Colonic mucosa (tissue), 4 donors: ENCODE results near the gene ASB17. TPM values are rescaled to one million over a fixed set of nuclear protein-coding genes. Genes with fewer than 3 reads are reported as not detected.
"Not testable (repeated sequence)": the region's sequence is repeated elsewhere in the genome, so short reads cannot be mapped to it uniquely, and the experiment has no call there.

Source experiments
- DNase-seq: peaks from one replicate; pipeline ENCODE4 v3.0.0-alpha.2; 2020
- H3K27ac ChIP-seq: fragments of 200-600 bp; one replicate; pipeline ENCODE4 v1.8.0; 2021
- H3K27me3 ChIP-seq: fragments of 200-600 bp; one replicate; pipeline ENCODE4 v1.8.0; 2021
- H3K36me3 ChIP-seq: fragments of 200-600 bp; one replicate; pipeline ENCODE4 v1.8.0; 2021
- H3K4me1 ChIP-seq: fragments of 200-600 bp; one replicate; pipeline ENCODE4 v1.8.0; 2021; ENCODE audit warnings: mild to moderate bottlenecking
- H3K4me3 ChIP-seq: fragments of 200-600 bp; one replicate; pipeline ENCODE4 v1.8.0; 2021
- H3K9ac ChIP-seq, 2 donors: one replicate each; pipeline ENCODE4 v1.7.0; 2013; ENCODE audit warnings: control low read depth in 2 of 2, low read depth in 2 of 2, low read length in 2 of 2
- H3K9me3 ChIP-seq: fragments of 200-600 bp; one replicate; pipeline ENCODE4 v1.8.0; 2021
- intact Hi-C: fragments of 100-400 bp; cut with DNase I; formaldehyde crosslinking; loops from one replicate; pipeline ENCODE4 v1.14.1; 2022
- total RNA-seq, 2 donors: library from RNA; stranded (reverse); fragmentation: NEBNext Ultra II Directional in 1 of 2; extraction: Animal tissue kit (Norgen Biotek cat#: 25700) in 1 of 2; gene quantifications; one replicate each; pipeline ENCODE4 v1.2.1, GENCODE V29; 2021
- TF ChIP-seq, protein P1 (sequence below): fragments of 200-600 bp; IDR thresholded peaks from one replicate; pipeline ENCODE4 v1.8.0; 2022; ENCODE audit warnings: antibody characterized with exemption, mild to moderate bottlenecking
- donor health status: healthy.
- donor health status: DM: no; HTN: no; CAD: no.
- donor health status: DM: no; HTN: no; CAD: no.

ASB17 gene
- total RNA-seq, 2 donors from 2014 or later, result not detected

DNA sequence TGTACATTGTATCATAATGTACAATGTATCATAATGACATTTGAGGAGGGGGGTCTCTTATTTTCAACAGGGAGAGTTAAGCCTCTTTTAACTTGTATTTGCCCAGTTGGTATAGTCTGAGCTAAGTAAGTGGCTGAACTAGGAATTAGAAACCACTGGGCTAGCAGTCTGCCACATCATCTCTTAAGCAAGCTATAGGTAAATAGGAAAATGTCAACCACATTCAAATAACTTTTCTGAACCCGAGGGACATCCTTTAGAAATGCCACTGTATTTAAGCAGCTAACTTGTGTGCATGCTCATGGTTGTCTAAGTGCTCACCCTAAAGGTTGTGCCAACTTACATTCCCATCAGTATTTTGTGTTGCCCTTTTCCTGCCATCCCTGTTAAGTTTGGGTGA is 35.5 kb upstream of the ASB17 start:
- Histone ChIP-seq H3K9me3 (no peaks in the 10 kb centered on the region), H3K36me3 (no peaks in the 10 kb centered on the region), H3K4me3 (no peak overlapping the region), H3K4me1 (no peaks in the 10 kb centered on the region), H3K9ac (no peak overlapping the region), H3K27ac (no peak overlapping the region), H3K27me3 (no peaks in the 10 kb centered on the region)
- intact Hi-C loops, result no loop called here
- DNase-seq, result no peak
- TF ChIP-seq, protein P1, sequence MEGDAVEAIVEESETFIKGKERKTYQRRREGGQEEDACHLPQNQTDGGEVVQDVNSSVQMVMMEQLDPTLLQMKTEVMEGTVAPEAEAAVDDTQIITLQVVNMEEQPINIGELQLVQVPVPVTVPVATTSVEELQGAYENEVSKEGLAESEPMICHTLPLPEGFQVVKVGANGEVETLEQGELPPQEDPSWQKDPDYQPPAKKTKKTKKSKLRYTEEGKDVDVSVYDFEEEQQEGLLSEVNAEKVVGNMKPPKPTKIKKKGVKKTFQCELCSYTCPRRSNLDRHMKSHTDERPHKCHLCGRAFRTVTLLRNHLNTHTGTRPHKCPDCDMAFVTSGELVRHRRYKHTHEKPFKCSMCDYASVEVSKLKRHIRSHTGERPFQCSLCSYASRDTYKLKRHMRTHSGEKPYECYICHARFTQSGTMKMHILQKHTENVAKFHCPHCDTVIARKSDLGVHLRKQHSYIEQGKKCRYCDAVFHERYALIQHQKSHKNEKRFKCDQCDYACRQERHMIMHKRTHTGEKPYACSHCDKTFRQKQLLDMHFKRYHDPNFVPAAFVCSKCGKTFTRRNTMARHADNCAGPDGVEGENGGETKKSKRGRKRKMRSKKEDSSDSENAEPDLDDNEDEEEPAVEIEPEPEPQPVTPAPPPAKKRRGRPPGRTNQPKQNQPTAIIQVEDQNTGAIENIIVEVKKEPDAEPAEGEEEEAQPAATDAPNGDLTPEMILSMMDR, result no peak

DNA sequence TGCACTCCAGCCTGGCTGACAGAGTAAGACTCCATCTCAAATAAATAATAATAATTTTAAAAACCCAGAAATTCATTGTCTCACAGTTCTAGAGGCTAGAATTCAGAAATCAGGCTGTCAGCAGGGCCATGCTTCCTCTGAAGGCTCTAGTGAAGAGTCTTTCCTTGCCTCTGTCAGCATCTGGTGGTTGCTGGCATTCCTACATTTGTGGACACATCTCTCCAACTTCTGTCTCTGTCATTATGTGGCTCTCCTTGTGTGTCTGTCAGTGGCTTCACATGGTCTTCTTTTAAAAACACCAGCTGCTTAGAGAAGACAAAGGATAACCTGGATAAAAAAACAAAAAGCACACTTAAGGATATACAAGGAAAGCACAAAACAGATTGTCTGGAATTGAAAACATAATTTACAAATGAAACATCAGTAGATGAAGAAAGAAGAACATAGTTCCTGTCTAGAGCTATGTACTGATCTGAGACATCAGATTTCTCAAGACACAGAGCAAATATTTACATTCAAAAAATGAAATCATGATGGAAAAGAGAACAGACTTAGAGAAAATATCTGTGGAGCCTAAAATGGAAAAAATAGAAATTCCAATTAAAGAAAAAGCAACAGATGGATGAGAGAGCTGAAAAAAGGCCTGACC is 32.7 kb upstream of the ASB17 start:
- no peaks in the 10 kb centered on the region for H3K27me3 ChIP-seq
- H3K4me3 ChIP-seq, result no peak overlapping the region
- no peak overlapping the region for H3K9ac ChIP-seq

DNA sequence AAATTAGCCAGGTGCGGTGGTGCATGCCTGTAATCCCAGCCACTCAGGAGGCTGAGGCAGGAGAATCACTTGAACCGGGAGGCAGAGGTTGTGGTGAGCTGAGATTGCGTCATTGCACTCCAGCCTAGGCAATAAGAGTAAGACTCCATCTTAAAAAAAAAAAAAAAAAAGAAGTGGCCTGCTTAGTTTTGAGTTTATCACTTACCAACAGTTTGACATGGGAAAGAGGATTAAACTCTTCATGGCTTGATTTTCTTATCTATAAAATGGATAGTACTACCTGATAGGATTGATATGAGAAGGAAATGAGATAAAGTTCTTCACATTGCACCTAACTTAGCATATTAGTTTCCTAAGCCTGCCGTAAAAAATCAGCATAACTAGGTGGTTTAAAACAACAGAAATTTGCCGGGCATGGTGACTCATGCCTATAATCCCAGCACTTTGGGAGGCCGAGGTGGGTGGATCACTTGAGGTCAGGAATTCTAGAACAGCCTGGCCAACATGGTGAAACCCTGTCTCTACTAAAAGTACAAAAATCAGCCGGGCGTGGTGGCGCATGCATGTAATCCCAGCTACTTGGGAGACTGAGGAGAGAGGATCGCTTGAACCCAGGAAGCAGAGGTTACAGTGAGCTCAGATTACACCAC is 32.0 kb upstream of the ASB17 start:
- DNase-seq, H3K27ac ChIP-seq, intact Hi-C loops, H3K9ac ChIP-seq, H3K27me3 ChIP-seq, H3K36me3 ChIP-seq, H3K9me3 ChIP-seq, H3K4me3 ChIP-seq, H3K4me1 ChIP-seq: not testable (repeated sequence)

More for the DNA sequence above, 32.7 kb upstream of the ASB17 start:
- intact Hi-C loops, result no loop called here
- Histone ChIP-seq H3K36me3 (no peaks in the 10 kb centered on the region), H3K9me3 (no peaks in the 10 kb centered on the region), H3K27ac (no peak overlapping the region), H3K4me1 (no peaks in the 10 kb centered on the region)
- TF ChIP-seq, protein P1, result no peak
- DNase-seq, result no peak

DNA sequence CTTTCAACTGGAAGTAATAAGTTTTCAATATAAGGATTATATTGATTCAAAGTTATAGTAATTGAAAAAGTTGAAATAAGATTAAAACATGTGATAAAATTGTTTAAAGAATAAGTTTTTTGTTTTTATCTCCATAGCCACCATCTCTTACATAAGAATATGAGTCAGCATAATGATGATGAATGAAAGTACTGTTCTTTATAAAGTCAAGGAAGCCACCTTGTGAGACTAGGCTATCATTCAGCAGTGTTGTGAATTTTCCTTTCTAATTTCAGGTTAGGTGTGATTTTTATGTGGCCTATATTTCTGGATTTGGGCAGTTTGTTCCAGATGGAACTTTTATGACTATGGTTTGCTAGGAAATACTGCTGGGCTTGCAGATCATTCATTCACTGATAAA is 22.4 kb upstream of the ASB17 start:
- H3K4me3 ChIP-seq, result no peak overlapping the region
- no peak for DNase-seq
- H3K9ac ChIP-seq, result no peak overlapping the region
- intact Hi-C loops, result no loop called here
- no peaks in the 10 kb centered on the region for H3K27me3 ChIP-seq
- no peak overlapping the region for H3K27ac ChIP-seq
- no peaks in the 10 kb centered on the region for H3K9me3 ChIP-seq
- TF ChIP-seq, protein P1, result no peak
- no peaks in the 10 kb centered on the region for H3K36me3 ChIP-seq
- H3K4me1 ChIP-seq, result no peaks in the 10 kb centered on the region

DNA sequence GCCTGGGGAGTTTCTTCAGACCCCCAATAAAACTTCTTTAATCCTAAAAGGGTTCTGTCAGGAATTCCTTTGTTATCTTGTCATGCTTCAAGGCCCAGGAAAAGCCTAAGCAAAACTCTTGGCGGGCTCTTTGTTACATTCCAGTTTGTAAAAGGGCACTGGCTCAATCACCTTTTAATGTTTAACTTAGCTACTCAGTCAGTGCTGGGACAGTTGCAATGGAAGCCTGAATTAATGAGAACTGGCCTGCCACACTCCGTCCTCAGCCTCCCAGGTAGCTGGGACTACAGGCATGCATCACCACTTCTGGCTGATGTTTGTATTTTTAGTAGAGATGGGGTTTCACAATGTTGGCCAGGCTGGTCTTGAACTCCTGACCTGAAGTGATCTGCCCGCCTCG is 21.3 kb upstream of the ASB17 start:
- TF ChIP-seq, protein P1, result no peak
- intact Hi-C loops, result no loop called here
- DNase-seq, result no peak
- no peaks in the 10 kb centered on the region for H3K36me3 ChIP-seq
- H3K9ac ChIP-seq, result no peak overlapping the region
- H3K4me3 ChIP-seq, result no peak overlapping the region
- no peaks in the 10 kb centered on the region for H3K27me3 ChIP-seq
- H3K4me1 ChIP-seq, result no peaks in the 10 kb centered on the region
- H3K27ac ChIP-seq, result no peak overlapping the region
- H3K9me3 ChIP-seq, result no peaks in the 10 kb centered on the region

DNA sequence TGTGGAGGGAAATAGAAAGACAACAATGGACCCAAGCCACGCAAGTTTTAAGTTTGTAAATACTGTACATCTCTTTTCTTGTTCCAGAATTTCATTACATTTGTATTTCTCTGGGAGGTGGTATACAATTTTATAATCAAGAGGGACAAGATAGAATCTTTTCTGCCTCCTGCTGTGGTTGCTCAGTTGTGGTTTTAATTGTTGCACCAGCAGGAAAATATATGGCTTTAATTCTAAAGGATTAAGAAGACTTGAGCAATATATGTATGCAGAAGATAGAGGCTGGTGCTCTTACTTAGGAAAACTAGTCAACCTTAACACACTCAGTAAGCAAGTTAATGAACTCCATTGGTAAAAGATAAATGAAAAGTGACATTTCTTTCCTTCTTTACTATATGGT is 19.8 kb upstream of the ASB17 start:
- intact Hi-C loops, result no loop called here
- H3K27me3 ChIP-seq, result no peaks in the 10 kb centered on the region
- H3K36me3 ChIP-seq, result no peaks in the 10 kb centered on the region
- TF ChIP-seq, protein P1, result no peak
- no peak overlapping the region for H3K9ac ChIP-seq
- H3K4me3 ChIP-seq, result no peak overlapping the region
- H3K4me1 ChIP-seq, result no peaks in the 10 kb centered on the region
- no peak for DNase-seq
- no peak overlapping the region for H3K27ac ChIP-seq
- no peaks in the 10 kb centered on the region for H3K9me3 ChIP-seq
